ENCODE data around the gene CTSA.

Gene CTSA

DNA sequence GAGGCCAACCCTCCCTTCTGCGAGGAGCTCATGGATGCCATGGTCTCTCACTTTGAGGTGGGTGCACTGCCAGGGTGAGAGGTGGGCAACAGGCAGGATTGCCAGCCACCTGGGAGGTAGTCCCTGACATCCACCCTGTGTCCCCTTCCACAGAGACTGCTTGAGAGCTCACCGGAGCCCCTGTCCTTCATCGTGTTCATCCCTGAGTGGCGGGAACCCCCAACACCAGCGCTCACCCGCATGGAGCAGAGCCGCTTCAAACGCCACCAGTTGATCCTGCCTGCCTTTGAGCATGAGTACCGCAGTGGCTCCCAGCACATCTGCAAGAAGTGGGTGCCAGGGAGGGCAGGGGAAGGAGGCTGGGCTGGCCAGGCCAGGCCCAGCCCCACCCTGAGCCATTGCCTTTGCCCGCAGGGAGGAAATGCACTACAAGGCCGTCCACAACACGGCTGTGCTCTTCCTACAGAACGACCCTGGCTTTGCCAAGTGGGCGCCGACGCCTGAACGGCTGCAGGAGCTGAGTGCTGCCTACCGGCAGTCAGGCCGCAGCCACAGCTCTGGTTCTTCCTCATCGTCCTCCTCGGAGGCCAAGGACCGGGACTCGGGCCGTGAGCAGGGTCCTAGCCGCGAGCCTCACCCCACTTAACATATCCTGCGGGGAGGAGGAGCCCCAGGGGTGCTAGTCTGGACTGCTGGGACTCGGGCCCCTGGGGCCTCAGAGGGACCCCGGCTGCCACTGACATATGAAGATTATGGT is 56.2 kb downstream of the CTSA start:
- ATAC-seq (replicated peaks; ENCODE audit: extremely low read depth, poor library complexity, severe bottlenecking), result no peak
- Mint-ChIP-seq H3K9me3 (no peaks in the 10 kb centered on the region), H3K27me3 (no peaks in the 10 kb centered on the region), H3K4me1 (peaks cover 28% of the 10 kb centered on the region), H3K36me3 (ENCODE audit: insufficient read depth) (peaks cover 61% of the 10 kb centered on the region), H3K27ac (ENCODE audit: low read depth) (no peak overlapping the region), H3K4me3 (no peak overlapping the region)
- no peak for DNase-seq (ENCODE audit: low spot score in 2 of 2)

DNA sequence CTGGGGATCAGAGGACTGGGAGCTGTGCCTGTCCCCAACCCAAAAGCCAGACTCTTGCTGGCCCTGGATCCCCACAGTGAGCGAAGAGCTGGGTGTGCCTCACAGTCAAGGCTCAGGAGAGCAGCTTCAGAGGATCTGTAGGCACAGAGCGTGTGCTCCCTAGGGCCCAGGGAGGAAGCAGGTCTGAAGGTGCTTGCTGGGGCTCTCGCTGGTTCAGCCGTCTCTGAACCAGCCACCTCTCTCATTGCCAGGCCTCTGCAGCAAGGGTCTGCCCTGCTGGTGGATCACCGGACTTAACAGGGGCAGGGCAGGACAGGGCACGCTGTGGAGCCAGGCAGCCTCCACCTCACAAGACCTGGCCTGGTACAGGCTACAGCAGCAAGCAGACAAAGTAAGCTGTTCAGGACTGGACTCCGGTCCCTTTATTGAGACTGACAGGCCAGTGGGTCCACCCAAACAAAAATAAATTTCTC is 57.2 kb downstream of the CTSA start:
- no peaks in the 10 kb centered on the region for H3K9me3 Mint-ChIP-seq
- no peak for DNase-seq (ENCODE audit: low spot score in 2 of 2)

More for the DNA sequence above, 57.2 kb downstream of the CTSA start:
- Mint-ChIP-seq H3K27me3 (no peaks in the 10 kb centered on the region), H3K4me3 (no peak overlapping the region), H3K36me3 (ENCODE audit: insufficient read depth) (peaks cover 56% of the 10 kb centered on the region), H3K27ac (ENCODE audit: low read depth) (peak overlapping the region; percentile 75), H3K4me1 (peaks cover 29% of the 10 kb centered on the region)
- ATAC-seq (replicated peaks; ENCODE audit: extremely low read depth, poor library complexity, severe bottlenecking), result no peak

Measured in central memory CD8-positive, alpha-beta T cell (primary cell).